Kidney epithelial cell (primary cell): Measurements from ENCODE around the gene PHF21B. TPM values are rescaled to one million over a fixed set of nuclear protein-coding genes. Genes with fewer than 3 reads are reported as not detected.
"Not testable (repeated sequence)": the region's sequence is repeated elsewhere in the genome, so short reads cannot be mapped to it uniquely, and the experiment has no call there.

ENCODE experiments used
- DNase-seq: peaks from one replicate; pipeline ENCODE4 v3.0.0-alpha.2; 2010; ENCODE audit warnings: low read depth
- H3K27me3 ChIP-seq: 2 replicates; pipeline ENCODE4 v1.6.0; 2011; ENCODE audit warnings: low read length; ENCODE audit not compliant: control insufficient read depth, insufficient read depth
- H3K36me3 ChIP-seq: 2 replicates; pipeline ENCODE4 v1.5.1; 2011; ENCODE audit warnings: low read length; ENCODE audit not compliant: control insufficient read depth, insufficient read depth
- H3K4me3 ChIP-seq: 2 replicates; pipeline ENCODE4 v1.5.1; 2011; ENCODE audit warnings: low read depth, mild to moderate bottlenecking, control low read depth, low read length
- CTCF ChIP-seq: IDR thresholded peaks from 2 replicates; pipeline ENCODE4 v1.5.1; 2011; ENCODE audit warnings: mild to moderate bottlenecking, moderate library complexity, low read length, control low read depth, inconsistent platforms; ENCODE audit not compliant: insufficient read depth, poor library complexity, severe bottlenecking
- total RNA-seq: library from RNA; depleted of rRNA; stranded (reverse); fragments of >200 nt; gene quantifications from 2 replicates; pipeline ENCODE4 v1.2.3, GENCODE V29; 2015

The PHF21B gene
- total RNA-seq, 1 donor from 2014 or later, result 1.5 TPM

- no peak for TF ChIP-seq CTCF
- no peaks in the 10 kb centered on the region for H3K27me3 ChIP-seq
- no peaks in the 10 kb centered on the region for H3K36me3 ChIP-seq
- H3K4me3 ChIP-seq, result no peak overlapping the region
- no peak for DNase-seq
Measured at GRCh38 chr22:44962741-44963454, 46.9 kb downstream of the PHF21B start.

GRCh38 chr22:44961682-44962081, 48.1 kb downstream of the PHF21B start:
- not testable (repeated sequence) for H3K27me3 ChIP-seq, H3K36me3 ChIP-seq, DNase-seq, H3K4me3 ChIP-seq

GRCh38 chr22:44956840-44957767, 52.7 kb downstream of the PHF21B start:
- TF ChIP-seq CTCF, result no peak
- Histone ChIP-seq H3K27me3 (peaks cover 16% of the 10 kb centered on the region), H3K4me3 (no peak overlapping the region), H3K36me3 (no peaks in the 10 kb centered on the region)
- DNase-seq, result no peak

- TF ChIP-seq CTCF, result no peak
- Histone ChIP-seq H3K4me3 (no peak overlapping the region), H3K36me3 (no peaks in the 10 kb centered on the region), H3K27me3 (peaks cover 16% of the 10 kb centered on the region)
- DNase-seq, result no peak
Measured at GRCh38 chr22:44955102-44955501, 54.7 kb downstream of the PHF21B start.

GRCh38 chr22:44954149-44954548, 55.7 kb downstream of the PHF21B start:
- Histone ChIP-seq H3K36me3 (no peaks in the 10 kb centered on the region), H3K4me3 (no peak overlapping the region), H3K27me3 (peaks cover 16% of the 10 kb centered on the region)
- DNase-seq, result no peak
- TF ChIP-seq CTCF, result no peak
